K562 (cell line): Measurements from ENCODE around the gene GFM2. TPM values are rescaled to one million over a fixed set of nuclear protein-coding genes. Genes with fewer than 3 reads are reported as not detected.

Experiments used
- DDX20 ChIP-seq: fragments of 450-650 bp; IDR thresholded peaks from 2 replicates; pipeline ENCODE4 v1.6.1; 2016; ENCODE audit warnings: missing genetic modification characterization, low read depth, mild to moderate bottlenecking, missing compliant biosample characterization, moderate library complexity
- MXD1 ChIP-seq: fragments of 250-450 bp; sonication (Bioruptor Pico); IDR thresholded peaks from 2 replicates; pipeline ENCODE4 v1.8.0; 2021; ENCODE audit warnings: borderline replicate concordance, mild to moderate bottlenecking, moderate library complexity; ENCODE audit not compliant: poor library complexity, severe bottlenecking
- POLR3G ChIP-seq: IDR thresholded peaks from 2 replicates; pipeline ENCODE4 v1.6.1; 2011; ENCODE audit not compliant: insufficient read length, insufficient replicate concordance; ENCODE audit errors: extremely low read depth
- SRSF1 ChIP-seq: fragments of 200-400 bp; formaldehyde crosslinking; IDR thresholded peaks from 2 replicates; pipeline ENCODE4 v1.6.1; 2017; ENCODE audit warnings: mild to moderate bottlenecking, low read depth, low read length, moderate library complexity
- THRAP3 ChIP-seq: fragments of 450-650 bp; IDR thresholded peaks from 2 replicates; pipeline ENCODE4 v1.6.1; 2016; ENCODE audit warnings: mild to moderate bottlenecking, inconsistent platforms, borderline replicate concordance
- TRIM28 ChIP-seq: fragments of 450-650 bp; IDR thresholded peaks from 2 replicates; pipeline ENCODE4 v1.6.1; 2017
- ZNF584 ChIP-seq: fragments of 200-800 bp; sonication (Bioruptor generic); IDR thresholded peaks from 2 replicates; pipeline ENCODE4 v1.6.1; 2016; ENCODE audit warnings: low read depth, mild to moderate bottlenecking, missing genetic modification characterization, missing compliant biosample characterization
- polyA plus RNA-seq, 8 experiments: library from polyadenylated mRNA; depleted of rRNA in 4 of 8; stranded (reverse) in 5 of 8; unstranded in 3 of 8; fragments of >200 nt; fragmentation: Nextera tagmentation in 2 of 8; fragmentation: Illumina TruSeq in 1 of 8; extraction: Ambion mirVana in 2 of 8; extraction: Trizol in 1 of 8; gene quantifications; 2 replicates each; pipeline versions ENCODE4 v1.2.1 to v1.2.3, GENCODE V29; 2011 to 2014; ENCODE audit warnings: inconsistent platforms in 1 of 8, missing spikeins in 1 of 8
- total RNA-seq, 7 experiments: library from RNA; depleted of rRNA in 6 of 7; stranded (reverse); fragments of >200 nt in 6 of 7; fragmentation: Illumina TruSeq in 2 of 7; extraction: Trizol in 2 of 7; gene quantifications; 2 replicates each; pipeline versions ENCODE4 v1.2.1 to v1.2.3, GENCODE V29; 2011 to 2021; ENCODE audit warnings: low replicate concordance in 1 of 7
- TF ChIP-seq, protein P1 (sequence below): sonication (generic); formaldehyde crosslinking; IDR thresholded peaks from 2 replicates; pipeline ENCODE4 v1.8.0; 2022; ENCODE audit warnings: mild to moderate bottlenecking, missing genetic modification reagents
- TF ChIP-seq, protein P2 (sequence below): fragments of 450-650 bp; IDR thresholded peaks from 2 replicates; pipeline ENCODE4 v1.6.1; 2016; ENCODE audit warnings: mild to moderate bottlenecking, moderate library complexity
- TF ChIP-seq, protein P3 (sequence below): fragments of 250-450 bp; sonication (Bioruptor Pico); IDR thresholded peaks from 2 replicates; pipeline ENCODE4 v1.4.0; 2020; ENCODE audit warnings: mild to moderate bottlenecking, moderate library complexity

GFM2 gene
- total and polyA plus RNA-seq, 9 of the 15 experiments (the other 6 are each of a cell fraction or from before 2014, with no cell fraction given) = 32.8 to 78.2 (median 52.5) TPM

DNA sequence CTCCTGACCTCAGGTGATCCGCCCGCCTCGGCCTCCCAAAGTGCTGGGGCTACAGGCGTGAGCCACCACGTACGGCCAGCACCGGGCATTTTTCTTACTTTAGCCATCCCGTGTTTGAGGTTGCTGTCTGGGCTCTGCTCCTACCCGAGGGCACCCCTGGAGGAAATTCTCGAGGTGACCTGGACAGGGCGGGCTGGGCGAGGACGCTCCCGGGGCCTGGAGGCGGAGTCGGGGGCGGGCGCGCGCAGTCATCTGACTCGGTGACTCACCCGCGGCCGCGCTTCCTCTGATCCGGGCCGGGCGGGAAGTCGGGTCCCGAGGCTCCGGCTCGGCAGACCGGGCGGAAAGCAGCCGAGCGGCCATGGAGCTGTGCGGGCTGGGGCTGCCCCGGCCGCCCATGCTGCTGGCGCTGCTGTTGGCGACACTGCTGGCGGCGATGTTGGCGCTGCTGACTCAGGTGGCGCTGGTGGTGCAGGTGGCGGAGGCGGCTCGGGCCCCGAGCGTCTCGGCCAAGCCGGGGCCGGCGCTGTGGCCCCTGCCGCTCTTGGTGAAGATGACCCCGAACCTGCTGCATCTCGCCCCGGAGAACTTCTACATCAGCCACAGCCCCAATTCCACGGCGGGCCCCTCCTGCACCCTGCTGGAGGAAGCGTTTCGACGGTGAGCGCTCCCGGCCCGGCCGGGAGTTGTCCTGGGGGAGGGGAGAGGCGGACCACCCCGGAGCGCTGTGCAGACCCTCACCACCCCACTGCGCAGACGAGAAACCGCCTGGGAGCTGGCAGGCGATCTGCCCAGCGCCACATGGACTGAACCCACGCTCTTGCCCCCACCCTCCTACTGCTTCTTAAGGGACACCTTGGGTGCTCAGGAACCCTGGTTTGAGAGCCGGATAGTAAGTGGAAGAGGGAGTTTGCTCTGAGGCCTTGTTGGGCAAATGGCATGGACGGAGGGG is 81.7 kb downstream of the GFM2 start, which contains the start of gene HEXB (continued):
- TF ChIP-seq SRSF1 (no peak), POLR3G (no peak), THRAP3 (no peak), DDX20 (tag) (no peak), MXD1 (no peak), TRIM28 (no peak), ZNF584 (CRISPR knock-in tag) (no peak)
- TF ChIP-seq, protein P1, sequence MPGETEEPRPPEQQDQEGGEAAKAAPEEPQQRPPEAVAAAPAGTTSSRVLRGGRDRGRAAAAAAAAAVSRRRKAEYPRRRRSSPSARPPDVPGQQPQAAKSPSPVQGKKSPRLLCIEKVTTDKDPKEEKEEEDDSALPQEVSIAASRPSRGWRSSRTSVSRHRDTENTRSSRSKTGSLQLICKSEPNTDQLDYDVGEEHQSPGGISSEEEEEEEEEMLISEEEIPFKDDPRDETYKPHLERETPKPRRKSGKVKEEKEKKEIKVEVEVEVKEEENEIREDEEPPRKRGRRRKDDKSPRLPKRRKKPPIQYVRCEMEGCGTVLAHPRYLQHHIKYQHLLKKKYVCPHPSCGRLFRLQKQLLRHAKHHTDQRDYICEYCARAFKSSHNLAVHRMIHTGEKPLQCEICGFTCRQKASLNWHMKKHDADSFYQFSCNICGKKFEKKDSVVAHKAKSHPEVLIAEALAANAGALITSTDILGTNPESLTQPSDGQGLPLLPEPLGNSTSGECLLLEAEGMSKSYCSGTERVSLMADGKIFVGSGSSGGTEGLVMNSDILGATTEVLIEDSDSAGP (CRISPR knock-in tag) = no peak
- TF ChIP-seq, protein P2, sequence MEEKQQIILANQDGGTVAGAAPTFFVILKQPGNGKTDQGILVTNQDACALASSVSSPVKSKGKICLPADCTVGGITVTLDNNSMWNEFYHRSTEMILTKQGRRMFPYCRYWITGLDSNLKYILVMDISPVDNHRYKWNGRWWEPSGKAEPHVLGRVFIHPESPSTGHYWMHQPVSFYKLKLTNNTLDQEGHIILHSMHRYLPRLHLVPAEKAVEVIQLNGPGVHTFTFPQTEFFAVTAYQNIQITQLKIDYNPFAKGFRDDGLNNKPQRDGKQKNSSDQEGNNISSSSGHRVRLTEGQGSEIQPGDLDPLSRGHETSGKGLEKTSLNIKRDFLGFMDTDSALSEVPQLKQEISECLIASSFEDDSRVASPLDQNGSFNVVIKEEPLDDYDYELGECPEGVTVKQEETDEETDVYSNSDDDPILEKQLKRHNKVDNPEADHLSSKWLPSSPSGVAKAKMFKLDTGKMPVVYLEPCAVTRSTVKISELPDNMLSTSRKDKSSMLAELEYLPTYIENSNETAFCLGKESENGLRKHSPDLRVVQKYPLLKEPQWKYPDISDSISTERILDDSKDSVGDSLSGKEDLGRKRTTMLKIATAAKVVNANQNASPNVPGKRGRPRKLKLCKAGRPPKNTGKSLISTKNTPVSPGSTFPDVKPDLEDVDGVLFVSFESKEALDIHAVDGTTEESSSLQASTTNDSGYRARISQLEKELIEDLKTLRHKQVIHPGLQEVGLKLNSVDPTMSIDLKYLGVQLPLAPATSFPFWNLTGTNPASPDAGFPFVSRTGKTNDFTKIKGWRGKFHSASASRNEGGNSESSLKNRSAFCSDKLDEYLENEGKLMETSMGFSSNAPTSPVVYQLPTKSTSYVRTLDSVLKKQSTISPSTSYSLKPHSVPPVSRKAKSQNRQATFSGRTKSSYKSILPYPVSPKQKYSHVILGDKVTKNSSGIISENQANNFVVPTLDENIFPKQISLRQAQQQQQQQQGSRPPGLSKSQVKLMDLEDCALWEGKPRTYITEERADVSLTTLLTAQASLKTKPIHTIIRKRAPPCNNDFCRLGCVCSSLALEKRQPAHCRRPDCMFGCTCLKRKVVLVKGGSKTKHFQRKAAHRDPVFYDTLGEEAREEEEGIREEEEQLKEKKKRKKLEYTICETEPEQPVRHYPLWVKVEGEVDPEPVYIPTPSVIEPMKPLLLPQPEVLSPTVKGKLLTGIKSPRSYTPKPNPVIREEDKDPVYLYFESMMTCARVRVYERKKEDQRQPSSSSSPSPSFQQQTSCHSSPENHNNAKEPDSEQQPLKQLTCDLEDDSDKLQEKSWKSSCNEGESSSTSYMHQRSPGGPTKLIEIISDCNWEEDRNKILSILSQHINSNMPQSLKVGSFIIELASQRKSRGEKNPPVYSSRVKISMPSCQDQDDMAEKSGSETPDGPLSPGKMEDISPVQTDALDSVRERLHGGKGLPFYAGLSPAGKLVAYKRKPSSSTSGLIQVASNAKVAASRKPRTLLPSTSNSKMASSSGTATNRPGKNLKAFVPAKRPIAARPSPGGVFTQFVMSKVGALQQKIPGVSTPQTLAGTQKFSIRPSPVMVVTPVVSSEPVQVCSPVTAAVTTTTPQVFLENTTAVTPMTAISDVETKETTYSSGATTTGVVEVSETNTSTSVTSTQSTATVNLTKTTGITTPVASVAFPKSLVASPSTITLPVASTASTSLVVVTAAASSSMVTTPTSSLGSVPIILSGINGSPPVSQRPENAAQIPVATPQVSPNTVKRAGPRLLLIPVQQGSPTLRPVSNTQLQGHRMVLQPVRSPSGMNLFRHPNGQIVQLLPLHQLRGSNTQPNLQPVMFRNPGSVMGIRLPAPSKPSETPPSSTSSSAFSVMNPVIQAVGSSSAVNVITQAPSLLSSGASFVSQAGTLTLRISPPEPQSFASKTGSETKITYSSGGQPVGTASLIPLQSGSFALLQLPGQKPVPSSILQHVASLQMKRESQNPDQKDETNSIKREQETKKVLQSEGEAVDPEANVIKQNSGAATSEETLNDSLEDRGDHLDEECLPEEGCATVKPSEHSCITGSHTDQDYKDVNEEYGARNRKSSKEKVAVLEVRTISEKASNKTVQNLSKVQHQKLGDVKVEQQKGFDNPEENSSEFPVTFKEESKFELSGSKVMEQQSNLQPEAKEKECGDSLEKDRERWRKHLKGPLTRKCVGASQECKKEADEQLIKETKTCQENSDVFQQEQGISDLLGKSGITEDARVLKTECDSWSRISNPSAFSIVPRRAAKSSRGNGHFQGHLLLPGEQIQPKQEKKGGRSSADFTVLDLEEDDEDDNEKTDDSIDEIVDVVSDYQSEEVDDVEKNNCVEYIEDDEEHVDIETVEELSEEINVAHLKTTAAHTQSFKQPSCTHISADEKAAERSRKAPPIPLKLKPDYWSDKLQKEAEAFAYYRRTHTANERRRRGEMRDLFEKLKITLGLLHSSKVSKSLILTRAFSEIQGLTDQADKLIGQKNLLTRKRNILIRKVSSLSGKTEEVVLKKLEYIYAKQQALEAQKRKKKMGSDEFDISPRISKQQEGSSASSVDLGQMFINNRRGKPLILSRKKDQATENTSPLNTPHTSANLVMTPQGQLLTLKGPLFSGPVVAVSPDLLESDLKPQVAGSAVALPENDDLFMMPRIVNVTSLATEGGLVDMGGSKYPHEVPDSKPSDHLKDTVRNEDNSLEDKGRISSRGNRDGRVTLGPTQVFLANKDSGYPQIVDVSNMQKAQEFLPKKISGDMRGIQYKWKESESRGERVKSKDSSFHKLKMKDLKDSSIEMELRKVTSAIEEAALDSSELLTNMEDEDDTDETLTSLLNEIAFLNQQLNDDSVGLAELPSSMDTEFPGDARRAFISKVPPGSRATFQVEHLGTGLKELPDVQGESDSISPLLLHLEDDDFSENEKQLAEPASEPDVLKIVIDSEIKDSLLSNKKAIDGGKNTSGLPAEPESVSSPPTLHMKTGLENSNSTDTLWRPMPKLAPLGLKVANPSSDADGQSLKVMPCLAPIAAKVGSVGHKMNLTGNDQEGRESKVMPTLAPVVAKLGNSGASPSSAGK = no peak; the same call in 1 of the 2 replicates
- TF ChIP-seq, protein P3, sequence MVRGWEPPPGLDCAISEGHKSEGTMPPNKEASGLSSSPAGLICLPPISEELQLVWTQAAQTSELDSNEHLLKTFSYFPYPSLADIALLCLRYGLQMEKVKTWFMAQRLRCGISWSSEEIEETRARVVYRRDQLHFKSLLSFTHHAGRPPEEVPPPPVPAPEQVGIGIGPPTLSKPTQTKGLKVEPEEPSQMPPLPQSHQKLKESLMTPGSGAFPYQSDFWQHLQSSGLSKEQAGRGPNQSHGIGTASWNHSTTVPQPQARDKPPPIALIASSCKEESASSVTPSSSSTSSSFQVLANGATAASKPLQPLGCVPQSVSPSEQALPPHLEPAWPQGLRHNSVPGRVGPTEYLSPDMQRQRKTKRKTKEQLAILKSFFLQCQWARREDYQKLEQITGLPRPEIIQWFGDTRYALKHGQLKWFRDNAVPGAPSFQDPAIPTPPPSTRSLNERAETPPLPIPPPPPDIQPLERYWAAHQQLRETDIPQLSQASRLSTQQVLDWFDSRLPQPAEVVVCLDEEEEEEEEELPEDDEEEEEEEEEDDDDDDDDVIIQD (CRISPR knock-in tag) = no peak
